NB4 (cell line): ENCODE measurements around the gene C12orf60.

Experiments
- CTCF ChIP-seq: IDR thresholded peaks from one replicate; pipeline ENCODE4 v1.5.1; 2012; ENCODE audit warnings: low read depth, low read length
- MAX ChIP-seq: IDR thresholded peaks from 2 replicates; pipeline ENCODE4 v1.6.1; 2011; ENCODE audit warnings: low read depth, low read length
- MYC ChIP-seq: IDR thresholded peaks from 2 replicates; pipeline ENCODE4 v1.6.1; 2011; ENCODE audit warnings: low read depth, low read length
- POLR2A ChIP-seq: IDR thresholded peaks from 2 replicates; pipeline ENCODE4 v1.6.1; 2011; ENCODE audit warnings: mild to moderate bottlenecking; ENCODE audit not compliant: insufficient read length; ENCODE audit errors: extremely low read depth

- TF ChIP-seq CTCF = no peak
- no peak for TF ChIP-seq POLR2A
- TF ChIP-seq MAX = no peak
- no peak for TF ChIP-seq MYC
Measured at GRCh38 chr12:14769466-14769968, 34.0 kb upstream of the C12orf60 start.
